ENCODE data around the gene RTN1.
A peak's percentile ranks its signal among the peaks of the same experiment; 100 is the strongest.

The RTN1 gene

DNA sequence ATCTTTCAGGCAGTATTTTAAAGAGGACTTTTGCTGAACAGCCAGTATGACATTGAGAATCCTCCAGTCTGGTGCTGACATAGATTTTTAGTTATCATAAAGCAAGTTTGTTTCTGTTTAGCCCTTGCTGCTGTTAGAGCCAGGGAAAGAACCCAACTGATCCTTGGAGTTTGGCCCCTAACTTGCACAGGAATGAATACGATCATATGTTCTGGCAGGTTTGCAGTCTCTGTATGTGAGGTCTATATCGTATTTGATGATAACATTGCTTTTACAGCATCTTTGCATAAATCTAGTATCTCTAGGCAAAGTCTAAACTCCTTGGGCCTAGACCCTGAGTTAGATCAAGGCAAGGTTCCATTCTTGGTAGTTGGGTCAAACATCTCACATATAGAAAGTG is 289.7 kb downstream of the RTN1 start:
- no peaks in the 10 kb centered on the region for H3K36me3 ChIP-seq
- H3K9me3 ChIP-seq = no peaks in the 10 kb centered on the region
- no peak overlapping the region for H3K27ac ChIP-seq
- peaks cover 8% of the 10 kb centered on the region for H3K4me1 ChIP-seq
- no peak overlapping the region for H3K4me2 ChIP-seq
- H3K4me3 ChIP-seq = no peak overlapping the region
- no peaks in the 10 kb centered on the region for H4K20me1 ChIP-seq
- H3K27me3 ChIP-seq = no peaks in the 10 kb centered on the region; the same call in 1 of the 2 replicates
- no peak for TF ChIP-seq Cebpa-rat (IDR thresholded peaks at IDR 0.05)
- no peak overlapping the region for H3K9ac ChIP-seq

DNA sequence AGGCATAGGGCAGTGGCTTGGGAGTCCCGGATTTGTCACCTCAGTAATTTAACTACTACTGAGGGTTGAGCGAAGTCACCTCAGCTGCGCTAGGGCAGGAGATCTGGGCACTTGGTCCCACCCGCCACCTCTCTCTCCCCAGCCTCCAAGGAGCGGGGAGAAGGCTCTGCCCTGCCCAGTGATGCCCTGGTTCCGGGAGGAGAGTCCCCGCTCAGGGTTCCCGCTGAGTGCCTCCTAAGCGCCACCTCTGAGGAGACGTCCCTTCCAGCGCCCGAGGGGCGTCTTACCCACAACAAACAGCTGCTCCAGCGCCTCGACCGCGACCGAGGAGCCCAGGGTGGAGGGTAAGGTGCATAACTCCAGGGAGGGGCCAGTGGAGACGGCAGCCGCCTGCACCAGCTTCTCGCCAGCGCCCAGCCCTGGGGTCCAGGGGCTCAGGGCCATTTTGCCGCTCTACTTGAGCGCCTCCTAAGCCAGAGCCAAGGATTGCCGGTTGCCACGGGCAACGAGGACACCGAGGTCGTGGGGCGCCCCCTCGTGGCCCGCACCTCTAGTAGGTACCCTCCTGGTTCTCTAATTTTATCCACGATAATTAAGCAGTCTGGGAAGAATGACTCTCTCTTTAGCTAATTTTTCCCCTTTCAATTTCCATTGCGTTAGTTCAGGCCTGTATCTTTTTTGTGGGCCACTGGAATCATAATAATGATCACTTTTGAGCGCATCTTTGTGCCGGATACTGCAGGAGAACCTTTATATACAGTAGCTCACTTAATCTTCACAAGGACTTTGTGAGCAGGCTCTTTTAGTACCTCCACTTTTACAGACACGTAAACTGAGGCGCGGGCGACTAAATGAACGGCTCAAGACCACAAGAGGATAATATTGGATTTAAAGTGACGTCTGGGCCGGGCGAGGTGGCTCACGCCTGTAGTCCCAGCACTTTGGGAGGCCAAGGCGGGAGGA is 294.0 kb downstream of the RTN1 start, which contains the start of gene CCDC175:
CCDC175 (minus strand) TSS at position 481 of the 963 bp plus-strand sequence; CDS start at position 444, 37 bp downstream.
- Histone ChIP-seq H3K4me2 (peak within 1 kb of the TSS; percentile 41), H4K20me1 (no peaks in the 10 kb centered on the region), H3K9ac (no peak within 1 kb of the TSS), H3K36me3 (no peaks in the 10 kb centered on the region), H3K9me3 (no peaks in the 10 kb centered on the region), H3K4me1 (no peaks in the 10 kb centered on the region), H3K4me3 (no peak within 1 kb of the TSS), H3K27ac (no peak within 1 kb of the TSS), H3K27me3 (no peaks in the 10 kb centered on the region; the same call in 1 of the 2 replicates)
- no peak for TF ChIP-seq Cebpa-rat (IDR thresholded peaks at IDR 0.05)

DNA sequence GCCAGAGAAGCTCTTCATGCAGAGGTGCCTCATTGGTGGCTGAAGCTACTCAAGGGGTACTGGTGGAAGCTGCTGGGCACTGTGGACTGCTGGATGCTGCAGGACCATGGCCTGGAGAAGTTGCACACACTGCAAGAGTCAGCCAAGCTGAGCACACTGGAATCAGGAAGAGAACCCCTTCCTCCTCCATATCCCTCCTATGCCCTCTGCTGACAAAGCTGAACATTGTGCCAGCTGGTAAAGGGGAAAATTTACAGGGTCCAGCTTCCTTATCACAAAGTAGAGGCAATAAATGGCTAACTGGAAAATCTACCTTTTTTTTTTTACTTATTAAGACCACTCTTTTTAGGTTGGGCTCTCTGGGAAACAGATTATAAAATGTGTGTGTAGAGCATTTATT is 300.5 kb downstream of the RTN1 start:
- no peaks in the 10 kb centered on the region for H3K9me3 ChIP-seq

DNA sequence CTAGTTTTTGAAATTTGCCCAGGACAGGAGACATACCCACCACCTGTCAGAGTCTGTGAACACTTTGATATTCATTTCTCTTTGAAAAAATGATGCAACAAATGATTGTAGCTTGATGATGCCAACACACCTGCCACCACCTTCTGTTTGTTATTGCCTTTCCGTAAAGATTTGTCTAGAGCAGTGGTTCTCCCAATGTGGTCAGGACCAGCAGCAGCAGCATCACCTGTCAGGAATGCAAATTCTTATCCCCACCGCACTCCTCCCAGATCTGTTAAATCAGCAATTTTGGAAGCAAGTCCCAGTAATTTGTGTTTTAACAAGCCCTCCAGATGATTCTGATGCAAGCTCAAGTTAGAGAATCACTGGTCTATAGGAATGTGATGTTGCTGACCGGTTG is 303.9 kb downstream of the RTN1 start:
- H3K36me3 ChIP-seq = no peaks in the 10 kb centered on the region
- no peaks in the 10 kb centered on the region for H4K20me1 ChIP-seq
- H3K27me3 ChIP-seq = no peaks in the 10 kb centered on the region
- no peak overlapping the region for H3K4me2 ChIP-seq
- no peak overlapping the region for H3K4me3 ChIP-seq
- no peak overlapping the region for H3K9ac ChIP-seq
- H3K27ac ChIP-seq = no peak overlapping the region
- TF ChIP-seq Cebpa-rat (IDR thresholded peaks at IDR 0.05) = no peak
- H3K9me3 ChIP-seq = no peaks in the 10 kb centered on the region
- H3K4me1 ChIP-seq = no peaks in the 10 kb centered on the region

More for the DNA sequence above, 300.5 kb downstream of the RTN1 start:
- TF ChIP-seq Cebpa-rat (IDR thresholded peaks at IDR 0.05) = no peak
- Histone ChIP-seq H3K4me3 (no peak overlapping the region), H3K4me2 (no peak overlapping the region), H3K9ac (no peak overlapping the region), H3K27ac (no peak overlapping the region), H3K36me3 (no peaks in the 10 kb centered on the region), H4K20me1 (no peaks in the 10 kb centered on the region), H3K27me3 (no peaks in the 10 kb centered on the region), H3K4me1 (no peaks in the 10 kb centered on the region)

DNA sequence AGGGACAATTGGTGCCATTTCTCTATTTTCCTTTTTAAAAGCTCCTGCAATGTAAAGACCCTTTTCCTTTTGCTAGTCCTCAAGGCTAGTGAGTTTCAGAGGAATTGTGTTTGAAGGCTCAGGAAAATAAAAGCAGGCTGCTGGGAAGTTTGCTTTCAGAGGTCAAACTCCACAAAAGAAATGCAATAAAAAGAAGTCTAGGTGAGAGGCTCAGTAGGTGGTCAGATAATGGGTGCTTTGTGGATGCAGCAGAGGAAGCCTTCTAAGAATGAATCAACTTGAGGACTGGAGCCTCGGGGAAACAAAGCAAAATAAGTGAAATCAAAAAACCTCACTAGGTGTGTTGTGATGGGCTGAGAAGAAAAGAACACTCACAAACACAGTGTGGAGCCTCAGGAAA is 304.3 kb downstream of the RTN1 start:
- H3K4me2 ChIP-seq = no peak overlapping the region
- H3K4me3 ChIP-seq = no peak overlapping the region
- H3K27me3 ChIP-seq = no peaks in the 10 kb centered on the region
- H3K4me1 ChIP-seq = no peaks in the 10 kb centered on the region
- H3K9me3 ChIP-seq = no peaks in the 10 kb centered on the region
- H4K20me1 ChIP-seq = no peaks in the 10 kb centered on the region
- no peak overlapping the region for H3K27ac ChIP-seq
- no peak for TF ChIP-seq Cebpa-rat (IDR thresholded peaks at IDR 0.05)
- no peaks in the 10 kb centered on the region for H3K36me3 ChIP-seq
- no peak overlapping the region for H3K9ac ChIP-seq

DNA sequence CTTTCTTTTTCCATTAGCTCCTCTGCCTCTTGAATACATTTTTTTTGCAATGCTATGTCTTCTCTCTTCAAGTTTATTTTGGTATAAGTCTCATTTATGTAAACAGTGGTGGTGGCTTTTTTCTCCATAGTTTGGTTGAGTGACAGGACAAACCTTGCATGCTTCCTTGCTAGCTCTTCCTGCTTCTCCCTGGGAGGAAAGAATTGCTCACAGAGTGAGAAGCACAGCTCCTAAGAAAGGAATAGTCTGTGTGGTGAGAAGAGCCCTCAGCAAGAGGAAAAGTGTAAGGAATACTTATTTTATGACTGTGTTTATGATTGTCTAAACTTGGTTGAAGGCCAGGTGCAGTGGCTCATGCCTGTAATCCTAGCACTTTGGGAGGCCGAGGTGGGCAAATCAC is 305.5 kb downstream of the RTN1 start:
- H3K27me3 ChIP-seq = no peaks in the 10 kb centered on the region
- H3K4me2 ChIP-seq = no peak overlapping the region
- H3K4me3 ChIP-seq = no peak overlapping the region
- H3K36me3 ChIP-seq = no peaks in the 10 kb centered on the region
- no peaks in the 10 kb centered on the region for H4K20me1 ChIP-seq
- H3K9me3 ChIP-seq = no peaks in the 10 kb centered on the region
- H3K4me1 ChIP-seq = no peaks in the 10 kb centered on the region
- H3K9ac ChIP-seq = no peak overlapping the region
- H3K27ac ChIP-seq = no peak overlapping the region
- no peak for TF ChIP-seq Cebpa-rat (IDR thresholded peaks at IDR 0.05)

DNA sequence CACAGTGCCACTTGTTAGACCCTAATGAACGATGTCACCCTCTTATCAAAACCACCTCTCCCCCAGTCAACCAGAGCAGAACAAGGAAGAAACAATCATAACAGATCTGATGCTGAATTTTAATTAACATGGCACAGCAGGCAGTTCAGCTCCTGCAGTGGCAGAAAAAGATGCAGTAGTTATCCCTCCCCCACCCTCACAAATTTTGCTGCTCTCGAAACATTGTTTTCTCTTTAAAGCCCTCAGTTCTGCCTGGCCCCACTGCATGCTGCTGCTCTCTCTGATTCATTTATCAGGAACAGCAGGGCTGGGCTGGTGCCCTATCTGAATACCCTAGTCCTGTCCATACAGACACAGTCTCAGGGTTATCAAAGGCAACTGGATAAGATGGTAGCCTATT is 306.2 kb downstream of the RTN1 start:
- H3K4me2 ChIP-seq = no peak overlapping the region
- no peak overlapping the region for H3K9ac ChIP-seq
- TF ChIP-seq Cebpa-rat (IDR thresholded peaks at IDR 0.05) = no peak
- H3K4me3 ChIP-seq = no peak overlapping the region
- H3K27ac ChIP-seq = no peak overlapping the region
- no peaks in the 10 kb centered on the region for H3K4me1 ChIP-seq
- no peaks in the 10 kb centered on the region for H4K20me1 ChIP-seq
- no peaks in the 10 kb centered on the region for H3K9me3 ChIP-seq
- no peaks in the 10 kb centered on the region for H3K27me3 ChIP-seq
- H3K36me3 ChIP-seq = no peaks in the 10 kb centered on the region

DNA sequence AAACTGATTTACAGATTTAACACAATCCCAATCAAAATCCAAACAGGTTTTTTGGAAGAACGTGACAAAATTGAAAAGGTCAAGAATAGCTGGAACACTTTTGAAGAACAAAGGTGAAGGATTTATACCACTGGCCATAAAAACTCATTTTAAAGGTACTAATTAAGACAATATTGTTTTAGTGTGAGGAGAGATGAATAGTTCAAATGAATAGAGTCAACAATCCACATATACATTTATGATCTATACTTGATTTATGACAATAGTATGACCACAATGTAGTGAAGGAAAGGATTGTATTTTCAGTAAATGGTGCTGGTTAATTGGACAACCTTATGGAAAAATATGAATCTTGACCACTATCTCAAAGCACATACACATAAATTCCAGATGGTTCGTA is 323.3 kb downstream of the RTN1 start:
- Histone ChIP-seq H3K9me3 (peaks cover 5% of the 10 kb centered on the region; the same call in 1 of the 2 replicates), H3K27me3 (no peaks in the 10 kb centered on the region), H3K9ac (no peak overlapping the region), H3K36me3 (no peaks in the 10 kb centered on the region), H3K4me2 (no peak overlapping the region), H3K27ac (no peak overlapping the region), H4K20me1 (no peaks in the 10 kb centered on the region), H3K4me3 (no peak overlapping the region), H3K4me1 (no peaks in the 10 kb centered on the region)
- no peak for TF ChIP-seq Cebpa-rat (IDR thresholded peaks at IDR 0.05)

Data from BLaER1 (cell line).